Sigmoid colon (tissue), 3 donors: ENCODE results near the gene ABI1.

ENCODE experiments used
- CTCF ChIP-seq, 4 experiments: fragments of 450-650 bp in 3 of 4; fragments of 200-600 bp in 1 of 4; IDR thresholded peaks; one replicate each; pipeline ENCODE4 v1.5.1; 2016 to 2019; ENCODE audit warnings: antibody characterized with exemption in 4 of 4, mild to moderate bottlenecking in 3 of 4, moderate library complexity in 2 of 4
- POLR2A ChIP-seq, 2 donors: fragments of 450-650 bp; IDR thresholded peaks; one replicate each; pipeline ENCODE4 v1.6.1; 2016; ENCODE audit warnings: antibody characterized with exemption in 2 of 2, mild to moderate bottlenecking in 2 of 2, moderate library complexity in 2 of 2

DNA sequence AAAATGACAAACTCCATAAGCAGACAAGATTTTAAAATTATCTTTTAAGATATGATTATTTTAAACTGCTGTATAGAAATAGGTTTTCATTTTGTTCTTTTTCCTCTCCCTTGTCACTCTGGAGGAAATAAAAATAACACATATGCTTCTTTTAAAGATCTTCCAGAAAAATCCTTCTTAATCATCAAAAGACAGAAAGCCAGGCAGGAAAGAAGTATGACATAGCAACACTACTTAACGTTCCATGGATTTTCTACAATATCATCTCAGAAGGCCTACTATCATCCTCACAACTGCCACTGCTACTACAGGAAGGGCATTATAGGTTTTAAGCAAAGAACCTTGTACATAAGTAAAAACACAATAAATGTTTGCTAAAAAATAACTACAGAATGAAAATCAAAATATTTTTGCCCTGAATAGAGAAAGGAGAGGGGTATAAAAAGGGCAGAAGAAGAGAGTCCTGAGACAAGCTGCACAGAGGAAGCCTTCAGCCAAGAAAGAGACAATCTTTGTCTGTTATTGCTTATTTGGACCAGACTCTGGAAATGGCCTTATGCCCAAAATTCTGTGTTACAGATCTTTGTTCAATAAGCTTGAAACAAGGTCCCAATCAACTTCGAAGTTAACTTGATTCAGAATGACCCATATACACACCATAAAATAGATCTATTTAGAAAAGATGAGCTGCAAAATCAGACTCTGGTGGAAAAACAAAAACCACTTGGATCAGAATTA lies 67.8 kb downstream of the ABI1 start:
- TF ChIP-seq CTCF (IDR thresholded peaks at IDR 0.05), result no peak
- no peak for TF ChIP-seq POLR2A (IDR thresholded peaks at IDR 0.05)
